HG03135 (cell line): ENCODE measurements around the gene LAMA1.
"Not testable (repeated sequence)": the region's sequence is repeated elsewhere in the genome, so short reads cannot be mapped to it uniquely, and the experiment has no call there.

Experiments
- ATAC-seq: cut with Tn5 transposase; IDR thresholded peaks from one replicate; pipeline ENCODE4 v1.9.1; 2021; ENCODE audit warnings: mild to moderate bottlenecking, moderate library complexity; ENCODE audit not compliant: unreplicated experiment

The LAMA1 gene

GRCh38 chr18:7117390-7118355 is at the start of gene LAMA1:
TSS of gene LAMA1 (minus strand) at chr18:7117797. CDS start at chr18:7117720, 77 bp downstream.
- no peak for ATAC-seq

DNA sequence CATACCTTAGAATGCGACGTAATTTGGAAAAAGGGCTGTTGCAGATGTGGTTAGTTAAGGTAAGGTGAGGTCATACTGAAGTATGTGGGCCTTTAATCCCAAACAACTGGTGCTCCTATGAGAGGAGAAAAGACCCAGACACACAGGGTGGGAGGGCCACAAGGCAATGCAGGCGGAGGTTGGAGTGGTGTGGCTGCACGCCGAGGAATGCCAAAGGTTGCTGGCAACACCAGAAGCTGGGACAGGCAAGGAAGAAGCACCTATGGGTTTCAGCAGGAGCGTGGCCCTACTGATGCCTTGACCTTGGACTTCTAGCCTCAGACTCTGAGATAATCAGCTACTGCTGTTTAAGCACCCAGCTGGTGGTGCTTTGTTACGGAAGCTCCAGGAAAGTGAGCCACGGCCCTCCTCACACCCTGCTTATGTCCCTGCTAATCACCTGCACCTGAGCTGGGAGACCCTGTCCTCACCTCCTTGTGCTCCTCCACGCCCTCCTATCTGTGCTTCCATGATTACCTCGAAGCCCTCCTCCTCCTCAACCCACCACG is 48.3 kb upstream of the LAMA1 start:
- no peak for ATAC-seq

DNA sequence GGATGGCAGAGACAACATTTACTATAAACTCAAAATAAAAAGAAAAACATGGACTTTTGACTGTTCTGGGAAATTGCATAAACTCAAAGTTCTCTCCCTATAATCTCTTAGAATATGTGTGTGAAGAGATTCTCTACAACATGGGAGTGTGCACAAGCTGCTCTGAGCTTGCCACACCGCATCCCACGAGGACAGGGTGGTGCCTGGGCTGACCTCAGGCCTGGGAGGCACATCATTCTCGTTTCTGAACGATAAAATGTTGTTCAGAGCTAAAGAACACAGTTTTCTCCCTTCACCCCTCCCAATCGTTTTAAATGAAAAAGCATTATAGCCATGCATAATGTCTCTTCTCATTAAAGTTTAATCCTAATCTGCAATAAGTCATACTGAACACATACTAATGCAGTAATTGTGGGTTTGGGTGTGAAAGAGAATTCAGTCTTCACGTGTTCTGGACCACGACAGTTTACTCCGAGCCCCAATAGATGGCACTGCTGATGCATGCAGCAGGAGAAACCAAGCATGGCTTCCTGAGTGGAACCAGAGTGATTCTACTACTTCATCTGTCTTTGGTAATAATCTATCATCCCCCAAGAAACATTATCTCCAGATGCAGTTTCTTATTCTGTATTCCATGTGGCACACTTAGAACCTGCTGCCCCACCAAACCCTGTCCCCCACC is 46.9 kb upstream of the LAMA1 start:
- no peak for ATAC-seq

DNA sequence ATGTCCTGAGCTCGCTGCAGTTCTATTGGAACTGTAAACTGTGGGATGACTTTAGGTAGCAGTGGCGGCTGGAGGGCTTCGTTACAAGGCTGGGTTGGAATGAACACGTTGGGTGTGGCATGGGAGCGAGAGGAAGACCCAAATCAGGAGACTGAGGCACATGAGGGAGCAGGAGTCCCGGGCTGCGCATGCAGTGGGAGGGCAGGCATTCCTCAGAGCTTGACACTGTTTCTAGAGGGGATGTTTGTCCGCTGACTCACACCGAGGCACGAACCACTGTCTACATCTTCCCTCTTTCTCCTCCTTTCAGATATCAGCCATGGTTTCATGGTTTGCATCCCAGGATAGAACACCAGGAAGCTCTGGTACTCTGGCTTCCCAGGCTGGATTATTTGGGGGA is 40.6 kb upstream of the LAMA1 start:
- no peak for ATAC-seq

GRCh38 chr18:7157760-7158159 is 40.2 kb upstream of the LAMA1 start:
- ATAC-seq, result no peak

- no peak for ATAC-seq
Observed at GRCh38 chr18:7155887-7156286, 38.3 kb upstream of the LAMA1 start.

- no peak for ATAC-seq
Observed at GRCh38 chr18:7155092-7155491, 37.5 kb upstream of the LAMA1 start.

DNA sequence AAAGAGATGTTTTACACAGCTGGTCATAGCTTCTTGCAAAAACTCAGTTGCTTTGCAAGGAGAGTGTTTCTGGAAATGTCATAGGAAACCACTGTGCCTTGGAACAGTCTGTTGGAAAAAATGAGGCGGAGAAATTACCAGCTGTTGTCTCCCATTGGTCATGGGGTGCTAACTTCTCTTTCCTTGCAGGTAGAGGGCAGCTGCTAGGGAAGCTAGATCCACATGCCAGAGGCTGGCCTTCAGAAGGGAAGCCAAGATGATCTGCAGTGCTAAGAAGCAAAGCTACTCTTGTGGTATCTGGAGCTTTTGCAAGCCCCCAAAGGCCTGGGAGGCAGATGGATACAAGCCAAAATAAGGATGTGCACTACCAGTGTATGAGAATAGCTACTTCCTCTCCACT is 34.8 kb upstream of the LAMA1 start:
- ATAC-seq, result no peak

DNA sequence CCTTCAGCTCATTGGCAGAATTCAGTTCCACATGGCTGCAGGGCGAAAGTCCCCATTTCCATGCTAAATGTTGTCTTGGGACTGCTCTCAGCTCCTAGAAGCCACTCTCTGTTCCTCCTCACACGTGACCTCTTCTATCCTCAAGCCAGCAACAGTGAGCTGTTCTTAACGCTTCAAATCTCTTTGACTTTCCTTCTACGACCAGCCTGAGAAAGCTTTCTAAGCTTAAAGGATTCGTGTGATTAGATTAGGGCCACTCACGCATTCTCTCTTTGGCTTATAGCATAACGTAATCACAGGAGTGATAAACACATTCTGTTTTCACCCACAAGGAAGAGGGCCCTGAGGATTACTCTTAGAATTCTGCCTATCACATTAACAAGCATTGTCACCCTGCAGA is 29.8 kb upstream of the LAMA1 start:
- no peak for ATAC-seq

DNA sequence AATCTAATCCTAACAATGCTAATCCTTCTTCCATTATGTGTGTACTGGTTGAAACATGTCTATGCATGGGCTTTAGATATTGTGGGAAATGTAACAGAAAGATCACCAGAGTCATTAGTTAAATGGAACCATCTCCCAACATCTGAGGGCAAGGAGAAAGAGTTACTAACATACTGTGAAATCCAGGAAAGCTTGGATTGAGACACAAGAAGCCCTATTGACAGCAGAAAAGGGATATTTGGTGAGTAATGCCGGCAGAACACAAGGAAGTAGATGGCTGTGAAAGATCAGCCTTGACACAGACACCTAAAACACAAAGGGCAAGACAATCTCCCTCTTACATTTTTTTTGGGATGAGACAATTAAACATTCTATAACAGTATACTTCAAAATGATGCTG is 28.5 kb upstream of the LAMA1 start:
- no peak for ATAC-seq

- not testable (repeated sequence) for ATAC-seq
Observed at GRCh38 chr18:7144921-7145320, 27.3 kb upstream of the LAMA1 start.

DNA sequence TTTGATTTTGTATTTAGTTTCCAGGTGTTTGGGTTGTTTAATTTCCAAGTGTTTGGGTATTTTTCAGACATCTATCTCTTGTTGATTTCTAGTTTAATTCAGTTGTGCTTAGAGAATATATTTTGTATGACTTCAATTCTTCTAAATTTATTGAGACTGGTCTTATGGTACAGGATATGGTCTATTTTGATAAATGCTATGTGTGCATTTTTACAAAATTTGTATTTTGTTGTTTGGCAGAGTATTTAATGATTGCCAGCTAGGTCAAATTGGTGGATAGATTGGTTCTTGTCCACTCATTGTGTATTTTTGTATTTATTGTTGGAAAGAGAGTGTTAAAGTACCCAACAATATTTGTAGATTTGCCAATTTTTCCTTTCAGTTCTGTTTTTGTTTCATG is 23.7 kb upstream of the LAMA1 start:
- no peak for ATAC-seq

- ATAC-seq, result no peak
Observed at GRCh38 chr18:7139409-7139808, 21.8 kb upstream of the LAMA1 start.

DNA sequence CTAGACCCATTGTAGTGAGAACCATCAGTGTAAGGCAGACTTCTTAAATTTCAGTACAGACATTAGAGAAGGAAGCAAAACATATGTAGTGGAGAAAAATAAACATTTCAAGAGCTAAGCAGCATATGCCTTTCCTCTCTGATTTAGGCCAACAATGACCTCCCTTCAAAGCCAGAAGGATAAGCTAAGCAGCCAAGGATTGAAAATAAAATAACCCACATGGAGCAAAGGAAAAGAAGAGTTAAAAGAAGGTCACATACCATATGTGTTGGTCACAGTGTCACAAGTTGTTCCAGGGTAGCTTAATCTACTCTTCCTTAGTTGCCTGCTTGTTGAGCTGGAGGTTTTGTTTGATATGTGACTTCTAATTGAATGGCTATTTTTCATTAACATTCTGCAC is 15.6 kb upstream of the LAMA1 start:
- ATAC-seq, result no peak

- ATAC-seq, result no peak
Observed at GRCh38 chr18:7132356-7133150, 15.0 kb upstream of the LAMA1 start.

DNA sequence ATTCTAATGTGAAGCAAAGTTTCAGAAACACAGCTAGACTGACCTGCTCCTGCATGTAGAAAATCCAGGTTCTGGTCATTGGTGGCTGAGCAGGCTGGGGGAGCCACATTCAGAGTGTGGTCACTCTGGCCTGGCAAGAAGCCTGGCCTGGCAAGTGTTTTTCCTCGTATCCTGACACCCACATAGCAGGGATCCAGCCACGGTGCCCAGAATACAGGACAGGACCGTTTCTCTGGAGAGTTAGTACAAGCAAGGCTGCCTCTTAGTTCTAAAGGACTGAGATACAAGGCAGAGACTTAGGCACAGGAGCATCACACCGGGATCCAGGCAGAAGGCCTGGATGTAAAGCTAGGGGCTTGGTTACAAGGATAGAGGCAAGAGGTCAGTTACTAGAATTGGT is 4.8 kb upstream of the LAMA1 start:
- no peak for ATAC-seq

- no peak for ATAC-seq
Observed at GRCh38 chr18:7116792-7117389, 706 bp downstream of the LAMA1 start.

DNA sequence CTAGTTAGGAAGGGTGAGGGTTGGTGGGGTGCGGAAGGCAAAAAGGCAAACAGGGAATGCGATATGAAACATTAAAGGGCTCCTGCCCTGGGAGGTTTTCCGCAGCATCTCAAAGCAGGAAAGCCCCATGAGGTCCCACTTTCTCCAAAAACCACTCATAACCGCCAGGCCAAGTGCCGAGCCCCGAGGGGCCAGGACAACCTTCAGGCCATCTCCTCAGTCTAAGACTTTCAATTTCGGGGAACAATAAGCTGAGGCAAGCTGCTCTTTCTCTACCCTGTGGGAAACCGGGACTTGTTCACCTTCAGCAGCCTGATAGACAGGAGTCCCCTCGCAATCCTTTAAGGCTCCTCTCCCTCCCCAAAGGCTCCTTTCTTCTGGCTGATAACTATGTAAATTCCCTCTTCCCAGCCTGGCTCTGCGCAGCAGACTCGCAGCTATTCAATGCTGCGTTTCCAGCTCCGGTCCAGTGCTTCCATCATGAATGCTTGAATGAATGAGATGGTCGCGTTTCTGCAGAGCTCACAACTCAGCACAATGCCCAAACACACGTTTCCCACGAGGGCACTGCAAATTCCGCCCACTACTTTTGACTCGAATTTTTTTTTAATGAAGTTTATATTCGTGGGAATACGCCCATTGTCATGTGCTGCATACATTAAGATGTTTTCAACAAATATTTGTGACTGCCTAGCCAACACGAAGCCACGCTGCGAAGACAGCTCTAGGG is 1.4 kb downstream of the LAMA1 start:
- no peak for ATAC-seq

GRCh38 chr18:7112936-7113335 is 4.7 kb downstream of the LAMA1 start:
- ATAC-seq, result no peak

GRCh38 chr18:7111134-7111533 is 6.5 kb downstream of the LAMA1 start:
- no peak for ATAC-seq
